Activated CD4-positive, CD25-positive, alpha-beta regulatory T cell treated with anti-CD3 and anti-CD28 coated beads, Interleukin-2, amount 50 U/mL, for 24 hours (primary cell): ENCODE data around the gene SLC7A9.
A peak's percentile ranks its signal among the peaks of the same experiment; 100 is the strongest.
"Not testable (repeated sequence)": the region's sequence is repeated elsewhere in the genome, so short reads cannot be mapped to it uniquely, and the experiment has no call there.

ENCODE experiments used
- ATAC-seq, 2 donors: fragments of 150-1000 bp; cut with Tn5 transposase; one replicate each; pipeline ENCODE4 v1.10.0; 2021; ENCODE audit warnings: mild to moderate bottlenecking in 1 of 2, moderate library complexity in 1 of 2

Gene SLC7A9

GRCh38 chr19:32863301-32863700 lies 6.3 kb downstream of the SLC7A9 start:
- ATAC-seq = no peak

- no peak for ATAC-seq
Observed at GRCh38 chr19:32862741-32863140, 6.8 kb downstream of the SLC7A9 start.

GRCh38 chr19:32862173-32862572 lies 7.4 kb downstream of the SLC7A9 start:
- no peak for ATAC-seq

DNA sequence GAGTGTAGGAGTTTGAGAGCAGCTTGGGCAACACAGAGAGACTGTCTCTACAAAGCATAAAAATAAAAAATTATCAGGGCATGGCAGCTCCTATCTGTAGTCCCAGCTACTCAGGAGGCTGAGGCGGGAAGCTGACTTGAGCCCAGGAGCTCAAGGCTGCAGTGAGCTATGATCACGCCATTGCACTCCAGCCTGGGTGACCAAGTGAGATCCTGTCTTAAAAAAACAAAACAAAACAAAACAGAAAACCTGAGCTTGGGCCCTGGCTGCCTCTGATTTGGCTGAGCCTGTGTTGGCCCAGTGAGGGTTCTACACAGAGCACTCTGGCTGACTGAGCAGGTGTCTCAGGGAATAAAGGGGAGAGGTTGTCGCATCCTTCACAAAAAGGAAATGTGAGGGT lies 8.0 kb downstream of the SLC7A9 start:
- no peak for ATAC-seq

GRCh38 chr19:32859591-32859990 lies 10.0 kb downstream of the SLC7A9 start:
- no peak for ATAC-seq

GRCh38 chr19:32858559-32858958 lies 11.0 kb downstream of the SLC7A9 start:
- ATAC-seq = no peak

DNA sequence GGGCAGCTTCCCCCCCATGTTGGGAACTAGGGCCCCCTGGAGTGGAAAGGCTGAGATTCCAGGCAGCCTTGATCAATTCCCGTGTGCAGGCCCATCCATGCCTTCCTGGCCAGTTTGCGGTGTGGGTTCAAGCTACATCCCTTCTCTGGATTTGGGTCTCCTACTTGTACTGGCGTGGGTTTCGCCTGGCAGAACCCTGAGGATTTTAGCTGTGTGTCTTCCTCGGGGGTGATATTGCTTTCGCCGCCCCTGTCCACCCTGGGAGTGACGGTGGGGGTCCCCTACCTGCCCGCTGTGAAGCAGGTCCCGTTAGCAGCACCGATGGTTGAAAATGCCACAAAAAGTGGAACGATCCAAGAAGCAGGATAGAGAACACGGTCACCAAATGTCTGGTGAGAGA lies 11.4 kb downstream of the SLC7A9 start:
- ATAC-seq = no peak

GRCh38 chr19:32857584-32857983 lies 12.0 kb downstream of the SLC7A9 start:
- no peak for ATAC-seq

- ATAC-seq = not testable (repeated sequence)
Observed at GRCh38 chr19:32856818-32857217, 12.7 kb downstream of the SLC7A9 start.

DNA sequence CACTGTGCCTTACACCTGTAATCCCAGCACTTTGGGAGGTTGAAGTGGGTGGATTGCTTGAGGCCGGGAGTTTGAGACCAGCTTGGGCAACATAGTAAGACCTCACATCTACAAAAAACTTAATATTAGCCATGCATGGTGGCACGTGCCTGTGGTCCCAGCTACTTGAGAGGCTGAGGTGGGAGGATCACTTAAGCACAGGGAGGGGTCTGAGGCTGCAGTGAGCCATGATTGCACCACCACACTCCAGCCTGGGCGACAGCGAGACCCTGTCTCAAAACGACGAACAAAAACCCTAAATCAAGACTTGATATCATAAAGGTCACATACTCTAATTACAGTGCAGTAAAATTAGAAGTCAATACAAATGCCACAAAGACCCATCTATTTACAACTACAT lies 17.4 kb downstream of the SLC7A9 start:
- ATAC-seq = no peak

DNA sequence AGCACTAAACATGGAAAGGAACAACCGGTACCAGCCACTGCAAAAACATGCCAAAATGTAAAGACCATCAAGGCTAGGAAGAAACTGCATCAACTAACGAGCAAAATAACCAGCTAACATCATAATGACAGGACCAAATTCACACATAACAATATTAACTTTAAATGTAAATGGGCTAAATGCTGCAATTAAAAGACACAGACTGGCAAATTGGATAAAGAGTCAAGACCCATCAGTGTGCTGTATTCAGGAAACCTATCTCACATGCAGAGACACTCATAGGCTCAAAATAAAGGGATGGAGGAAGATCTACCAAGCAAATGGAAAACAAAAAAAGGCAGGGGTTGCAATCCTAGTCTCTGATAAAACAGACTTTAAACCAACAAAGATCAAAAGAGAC lies 21.5 kb downstream of the SLC7A9 start:
- ATAC-seq = not testable (repeated sequence)

DNA sequence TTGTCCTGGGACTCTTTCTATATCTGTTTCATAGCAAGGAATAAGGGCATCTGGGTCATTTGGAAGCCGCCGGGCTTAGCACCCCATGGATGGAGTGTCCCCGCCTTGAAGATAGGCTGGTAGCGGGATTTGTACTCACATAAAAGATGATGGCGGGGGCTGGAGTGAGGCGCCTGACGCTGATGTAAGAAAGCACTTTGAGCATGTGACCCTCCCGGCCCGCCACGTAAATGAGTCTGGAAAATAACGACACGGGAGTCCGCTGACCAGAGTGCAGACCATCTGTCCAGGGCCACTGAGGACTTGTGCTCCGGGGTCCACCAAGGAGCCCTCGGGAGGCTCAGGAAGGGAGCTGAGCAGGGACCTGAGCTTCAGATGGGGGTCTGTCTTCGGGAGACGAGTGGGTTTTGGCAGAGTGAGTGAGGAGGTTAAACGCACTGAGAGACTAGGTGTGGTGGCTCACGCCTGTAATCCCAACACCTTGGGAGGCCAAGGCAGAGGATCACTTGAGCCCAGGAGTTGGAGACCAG lies 25.8 kb downstream of the SLC7A9 start:
- no peak for ATAC-seq

GRCh38 chr19:32842061-32842460 lies 27.5 kb downstream of the SLC7A9 start:
- no peak for ATAC-seq

DNA sequence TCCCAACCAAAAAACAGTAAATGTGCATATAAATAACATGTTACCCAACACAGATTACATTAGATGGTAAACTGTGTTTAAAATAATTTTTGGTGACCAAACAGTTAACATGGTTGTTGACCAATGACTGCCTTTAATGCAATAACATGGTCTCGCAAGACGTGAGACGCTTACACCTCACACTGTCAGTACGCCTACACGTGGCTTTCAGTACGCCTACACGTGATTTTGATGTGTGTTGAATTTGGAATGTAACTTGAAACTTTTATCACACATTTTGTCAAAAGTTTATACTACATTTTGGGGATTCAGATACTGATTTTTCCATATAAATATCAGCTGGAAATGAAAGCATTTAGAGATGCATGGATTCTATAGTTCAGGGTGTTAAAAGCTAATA lies 32.0 kb downstream of the SLC7A9 start:
- ATAC-seq = no peak

DNA sequence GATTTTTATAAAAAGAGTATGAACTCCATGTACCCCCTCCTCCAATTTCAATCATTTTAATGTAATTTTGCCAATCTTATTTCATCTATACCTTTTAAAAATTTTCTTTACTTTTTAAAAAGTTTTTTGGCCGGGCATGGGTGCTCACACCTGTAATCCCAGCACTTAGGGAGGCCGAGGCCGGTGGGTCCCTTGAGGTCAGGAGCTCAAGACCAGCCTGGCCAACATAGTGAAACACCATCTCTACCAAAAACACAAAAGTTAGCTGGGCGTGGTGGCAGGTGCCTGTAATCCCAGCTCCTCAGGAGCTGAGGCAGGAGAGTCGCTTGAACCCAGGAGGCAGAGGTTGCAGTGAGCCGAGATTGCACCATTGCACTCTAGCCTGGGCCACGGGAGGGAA lies 36.2 kb downstream of the SLC7A9 start:
- ATAC-seq = not testable (repeated sequence)

DNA sequence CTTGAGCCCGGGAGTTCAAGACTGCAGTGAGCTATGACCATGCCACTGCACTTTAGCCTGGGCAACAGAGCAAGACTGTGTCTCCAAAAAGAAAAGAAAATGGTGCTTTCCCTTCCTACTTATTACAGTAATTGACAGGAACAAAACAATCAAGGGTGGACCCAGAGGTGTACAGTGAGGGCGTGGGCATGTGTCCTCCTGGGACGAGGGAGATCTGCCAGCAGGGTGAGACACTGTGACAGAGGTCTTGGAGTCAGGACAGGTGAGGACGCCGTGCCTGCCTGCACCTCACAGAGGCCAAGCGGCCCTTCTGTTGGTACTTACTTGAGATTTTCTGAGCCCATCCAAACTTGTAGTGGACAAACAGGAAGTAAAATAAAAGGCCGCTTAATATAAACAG lies 36.7 kb downstream of the SLC7A9 start:
- not testable (repeated sequence) for ATAC-seq

- ATAC-seq = not testable (repeated sequence)
Observed at GRCh38 chr19:32832094-32832493, 37.5 kb downstream of the SLC7A9 start.

DNA sequence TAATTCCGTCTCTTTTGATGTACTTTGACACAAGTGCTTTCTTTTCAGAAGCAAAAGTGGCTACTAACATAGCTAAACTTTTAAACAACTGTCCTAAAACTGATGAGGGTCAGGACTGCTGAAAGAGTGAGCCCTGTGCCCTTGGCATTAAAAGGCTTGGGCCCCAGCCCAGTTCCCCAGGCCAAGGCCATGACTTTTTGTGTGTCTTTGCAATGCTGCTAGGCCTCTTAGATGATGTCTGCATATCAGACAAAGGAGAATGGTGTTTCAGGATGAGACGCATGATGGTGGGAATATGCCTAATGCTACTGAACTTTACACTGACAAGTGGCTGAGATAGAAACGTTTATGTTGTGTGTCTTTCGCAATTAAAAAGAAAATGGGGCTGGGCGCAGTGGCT lies 38.0 kb downstream of the SLC7A9 start:
- ATAC-seq = no peak

GRCh38 chr19:32830231-32831014 lies 39.1 kb downstream of the SLC7A9 start:
- no peak for ATAC-seq

GRCh38 chr19:32829345-32829896 lies 40.1 kb downstream of the SLC7A9 start:
- ATAC-seq = peak in 1 of 2 donors; percentile 25

DNA sequence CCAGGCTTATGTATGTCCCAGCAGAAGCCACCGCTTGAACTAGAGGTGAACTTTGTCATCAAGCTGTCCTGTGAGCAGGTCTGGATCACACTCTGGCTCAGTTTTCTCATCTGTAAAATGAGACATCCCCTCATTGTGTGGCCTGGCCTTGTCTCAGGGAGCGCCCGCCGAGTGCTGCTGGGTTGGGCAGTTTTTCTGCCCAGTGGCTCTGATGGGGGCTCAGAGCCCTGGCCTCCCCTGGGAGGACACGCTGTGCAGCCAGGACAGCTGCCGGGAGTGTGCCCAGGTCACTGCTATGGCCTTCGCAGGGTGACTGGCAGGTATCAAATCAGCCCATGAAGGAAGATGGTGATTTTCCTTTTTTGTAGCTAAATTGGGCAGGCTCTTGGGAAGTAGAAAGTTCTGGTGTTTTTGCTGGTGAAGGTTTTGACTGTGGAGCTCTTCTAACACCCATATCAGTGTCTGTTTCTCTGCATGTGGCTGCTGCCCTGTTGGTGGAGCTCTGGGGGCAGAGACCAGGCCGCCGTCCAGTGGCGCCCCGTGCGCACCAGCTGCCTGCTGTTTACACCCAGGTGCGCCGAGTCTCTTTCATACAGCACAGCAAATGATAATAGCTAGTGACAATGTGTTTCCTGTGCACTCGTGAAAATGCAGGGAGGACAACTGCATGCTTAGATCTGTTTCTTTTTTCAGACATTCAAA lies 40.8 kb downstream of the SLC7A9 start:
- ATAC-seq = no peak

- ATAC-seq = no peak
Observed at GRCh38 chr19:32828139-32828538, 41.4 kb downstream of the SLC7A9 start.

GRCh38 chr19:32824916-32825608 lies 44.5 kb downstream of the SLC7A9 start:
- ATAC-seq = no peak
